GM18526 (cell line): Measurements from ENCODE around the gene ODAD2.

Source experiments
- POLR2A ChIP-seq: IDR thresholded peaks from 3 replicates; pipeline ENCODE4 v1.6.1; 2011; ENCODE audit not compliant: insufficient read length; ENCODE audit errors: extremely low read depth

The ODAD2 gene

DNA sequence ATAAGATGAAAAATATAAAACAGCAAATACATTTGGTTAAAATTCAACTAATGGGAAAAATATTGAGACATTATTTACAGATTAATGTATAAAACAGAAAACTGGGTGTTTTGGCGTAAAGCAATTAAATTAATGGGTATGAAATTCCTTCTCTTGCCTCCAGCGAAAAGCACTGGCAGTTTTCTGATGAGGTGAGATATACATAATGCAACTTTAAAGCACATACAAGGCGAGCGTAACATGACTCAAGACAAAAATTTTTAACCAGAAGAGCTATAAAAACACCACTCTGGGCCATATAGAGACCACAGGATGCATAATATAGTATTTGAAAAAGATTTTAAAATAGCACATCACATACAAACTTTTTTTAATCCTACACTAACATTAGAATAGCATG is 120.6 kb downstream of the ODAD2 start:
- no peak for TF ChIP-seq POLR2A

DNA sequence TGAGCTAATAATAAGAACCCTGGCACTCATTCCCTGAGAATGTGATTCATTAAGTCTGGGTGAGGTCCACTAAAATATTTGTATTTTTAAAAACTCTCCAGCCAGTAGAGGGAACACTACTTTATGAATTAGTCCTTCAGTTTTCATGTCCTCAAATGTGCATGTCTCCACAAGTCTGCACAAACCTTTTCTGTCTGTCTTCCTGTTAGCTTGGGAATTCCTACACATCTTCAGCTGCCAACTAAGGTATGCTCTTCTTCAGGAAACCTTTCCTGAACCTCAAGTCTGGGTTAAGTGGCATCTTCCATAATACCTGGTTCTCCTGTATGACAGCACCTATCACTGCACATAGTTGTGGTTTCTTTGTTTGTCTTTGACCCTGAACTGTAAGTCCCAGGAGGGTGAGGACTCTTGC is 133.7 kb downstream of the ODAD2 start:
- no peak for TF ChIP-seq POLR2A

DNA sequence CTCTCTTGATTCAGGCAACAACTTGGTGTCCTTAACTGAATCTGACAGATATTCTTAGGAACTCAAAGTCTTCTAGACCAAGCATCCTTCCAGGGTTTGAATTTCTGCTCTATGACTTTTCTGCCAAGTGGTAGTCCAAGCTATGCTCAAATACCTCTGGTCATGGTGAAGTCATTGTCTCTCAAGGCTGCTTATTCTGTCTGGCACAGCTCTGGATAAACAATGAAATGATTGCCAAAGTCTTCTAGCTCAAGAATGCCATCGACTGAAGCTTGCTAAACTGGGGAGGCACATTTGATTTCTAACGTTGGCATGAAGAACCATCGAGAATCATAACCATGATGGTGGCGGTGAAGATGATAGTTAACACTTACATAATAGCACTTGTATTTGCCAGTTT is 137.1 kb downstream of the ODAD2 start:
- TF ChIP-seq POLR2A: no peak

DNA sequence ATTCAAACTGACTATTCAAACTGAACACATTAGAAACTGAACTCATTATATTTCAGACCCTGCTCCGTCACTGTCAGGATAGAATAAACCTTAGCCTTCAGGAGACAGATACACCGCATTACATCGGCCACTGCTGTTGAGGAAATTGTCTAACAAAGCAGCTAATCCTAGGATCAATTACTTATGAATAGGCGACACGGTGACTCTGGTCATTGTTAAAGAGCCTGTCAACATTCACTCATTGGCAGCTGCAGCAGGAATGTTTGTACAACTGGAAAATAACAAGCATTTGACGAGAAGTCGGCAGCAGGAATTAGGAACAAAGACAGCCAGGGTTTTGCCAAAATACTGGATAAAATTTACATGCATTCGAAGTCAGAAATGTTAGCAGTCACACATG is 141.3 kb downstream of the ODAD2 start:
- TF ChIP-seq POLR2A: no peak

DNA sequence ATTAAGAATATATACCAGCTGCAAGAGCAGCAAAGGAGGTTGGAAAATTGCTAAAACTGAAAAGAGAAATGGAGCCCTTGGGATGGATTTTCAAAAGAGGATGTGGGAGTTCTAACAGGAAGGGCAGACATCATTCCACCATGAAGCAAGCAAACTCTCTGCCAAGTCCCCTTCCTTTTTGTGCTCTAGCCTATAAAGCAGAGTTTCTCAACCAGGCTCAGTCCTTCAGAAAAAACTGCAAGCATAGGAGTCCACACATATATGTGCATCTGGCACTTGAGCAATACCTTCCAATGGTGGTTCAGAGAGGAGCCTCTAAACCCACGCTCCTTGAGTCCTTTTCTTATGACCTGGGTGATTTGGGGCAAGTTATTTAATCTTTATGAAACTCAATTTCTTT is 154.7 kb downstream of the ODAD2 start:
- TF ChIP-seq POLR2A: no peak

DNA sequence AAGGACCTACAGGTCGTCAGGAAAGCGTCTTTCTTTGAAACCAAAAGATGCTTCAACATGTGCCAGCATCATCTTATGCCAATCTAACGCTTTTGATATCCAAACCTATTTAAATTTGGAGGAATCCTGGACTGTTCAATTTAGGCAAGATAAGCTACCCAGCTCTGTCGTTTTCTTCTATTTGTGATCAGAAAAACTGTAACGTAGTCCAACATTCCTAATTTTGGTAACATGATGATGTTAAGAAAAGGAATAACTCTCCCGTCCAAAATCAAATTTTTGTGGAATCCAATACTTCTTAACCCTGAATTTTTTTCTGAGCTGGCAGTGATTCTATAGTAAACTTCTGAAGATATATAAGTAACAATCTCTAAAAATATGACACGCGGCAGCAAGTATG is 160.0 kb downstream of the ODAD2 start:
- no peak for TF ChIP-seq POLR2A

DNA sequence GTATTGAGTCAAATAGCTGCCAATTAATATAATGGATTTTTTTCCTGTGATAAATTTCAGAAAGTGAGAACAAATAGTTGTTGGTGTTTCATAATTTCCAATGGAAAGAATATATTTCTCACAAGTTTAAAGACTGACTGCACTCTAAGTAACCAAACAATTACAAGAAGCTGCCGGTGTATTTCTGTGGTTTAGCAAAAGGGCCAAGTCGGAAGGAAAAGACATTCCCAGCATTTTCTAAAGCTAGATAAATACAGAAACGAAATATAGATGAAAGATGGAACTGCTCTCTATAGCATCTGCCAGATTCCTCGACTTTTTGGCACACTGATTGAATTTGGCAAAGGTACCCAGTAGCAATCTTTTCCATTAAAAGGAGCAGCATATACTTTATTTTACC is 160.5 kb downstream of the ODAD2 start:
- no peak for TF ChIP-seq POLR2A

DNA sequence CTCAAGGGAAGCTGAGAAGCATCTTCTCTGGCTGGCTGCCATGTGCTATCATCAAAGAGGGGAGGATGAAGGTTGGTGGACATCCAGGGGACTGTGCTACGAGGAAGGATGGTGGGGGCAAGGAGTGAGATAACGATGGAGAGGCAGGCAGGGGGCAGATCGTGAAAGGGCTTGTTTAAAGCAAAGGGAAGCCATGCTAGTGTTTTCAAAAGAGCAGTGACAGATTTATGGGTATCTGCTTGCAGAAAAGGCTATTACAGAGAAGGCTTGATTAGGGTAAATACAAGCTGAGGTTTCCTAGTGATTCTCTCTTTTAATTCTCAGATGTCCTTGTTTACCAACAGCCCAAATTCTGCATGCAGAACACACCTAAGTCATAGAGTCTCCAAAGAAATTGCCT is 164.4 kb downstream of the ODAD2 start:
- no peak for TF ChIP-seq POLR2A

DNA sequence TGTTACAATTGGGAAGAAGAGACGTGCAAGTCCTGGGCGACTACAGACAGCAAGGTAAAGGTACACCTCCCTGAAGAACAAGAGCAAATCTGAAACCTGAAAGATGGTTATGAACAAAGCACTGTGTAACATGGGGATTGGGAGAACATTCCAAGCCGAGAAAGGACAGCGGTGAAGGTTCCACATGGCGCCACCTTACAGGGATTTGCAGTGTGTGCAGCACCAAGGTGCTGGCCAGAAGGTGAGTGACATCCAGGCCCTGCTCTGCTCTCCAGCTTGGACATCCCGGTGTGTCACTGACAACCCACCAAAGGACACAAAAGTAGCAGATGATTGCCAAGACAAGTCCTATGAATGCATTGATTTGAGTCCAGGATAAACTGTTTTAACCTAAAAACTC is 165.1 kb downstream of the ODAD2 start:
- TF ChIP-seq POLR2A: no peak

DNA sequence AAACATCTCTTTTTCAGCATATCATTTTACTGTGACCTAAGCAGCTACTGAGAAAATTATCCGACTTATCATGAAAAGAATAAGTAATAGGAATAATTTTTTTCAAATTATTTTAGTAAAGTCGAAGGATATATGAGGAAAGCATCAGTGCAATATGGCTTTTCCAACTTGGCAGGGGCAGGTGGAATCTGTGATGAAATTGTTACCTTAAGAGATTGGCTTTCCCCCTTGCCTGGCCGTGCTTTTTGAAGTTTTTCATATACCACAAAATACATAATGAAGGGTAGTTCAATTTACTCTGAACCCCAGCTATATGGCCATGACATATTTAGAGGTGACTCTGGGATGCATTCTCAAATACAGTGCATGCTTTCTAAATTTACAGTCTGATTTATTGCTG is 166.1 kb downstream of the ODAD2 start:
- TF ChIP-seq POLR2A: no peak

DNA sequence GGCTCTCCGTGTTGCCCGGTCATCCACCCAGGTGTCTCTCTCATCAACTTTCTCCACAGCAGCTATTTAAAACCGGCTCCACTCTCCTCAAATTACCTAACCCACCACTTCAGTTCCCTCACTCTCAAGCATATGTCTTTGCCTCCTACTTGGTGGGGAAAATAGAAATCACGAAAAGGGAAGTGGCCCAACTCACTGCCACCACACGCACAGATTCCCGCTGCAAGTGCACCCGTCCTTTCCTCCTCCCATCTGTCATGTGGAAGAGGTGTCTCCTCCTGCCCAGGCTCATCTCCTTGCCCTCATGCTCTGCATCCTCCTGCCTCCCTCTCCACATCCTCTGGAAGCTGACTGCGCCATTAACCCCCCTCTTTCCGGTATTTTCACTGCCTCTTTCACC is 172.5 kb downstream of the ODAD2 start:
- no peak for TF ChIP-seq POLR2A

DNA sequence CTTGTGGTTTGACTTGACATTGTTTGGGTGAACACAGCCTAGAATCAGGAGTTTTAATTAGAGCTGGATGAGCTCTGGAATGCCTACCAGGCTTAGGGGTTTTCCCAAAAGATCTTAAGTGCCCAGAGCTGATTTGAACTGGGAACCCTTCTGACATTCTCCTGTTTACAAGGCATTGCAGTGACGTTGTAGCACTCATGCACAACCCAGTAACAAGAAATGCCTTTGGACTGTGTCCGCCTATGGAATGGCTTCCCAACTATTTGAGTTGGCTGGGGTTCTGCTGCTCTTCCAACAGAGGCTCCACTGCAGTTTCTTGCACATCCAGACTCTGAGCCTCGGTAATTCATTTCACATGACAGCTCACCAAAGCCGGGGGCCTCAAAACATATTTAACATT is 176.6 kb downstream of the ODAD2 start:
- no peak for TF ChIP-seq POLR2A

DNA sequence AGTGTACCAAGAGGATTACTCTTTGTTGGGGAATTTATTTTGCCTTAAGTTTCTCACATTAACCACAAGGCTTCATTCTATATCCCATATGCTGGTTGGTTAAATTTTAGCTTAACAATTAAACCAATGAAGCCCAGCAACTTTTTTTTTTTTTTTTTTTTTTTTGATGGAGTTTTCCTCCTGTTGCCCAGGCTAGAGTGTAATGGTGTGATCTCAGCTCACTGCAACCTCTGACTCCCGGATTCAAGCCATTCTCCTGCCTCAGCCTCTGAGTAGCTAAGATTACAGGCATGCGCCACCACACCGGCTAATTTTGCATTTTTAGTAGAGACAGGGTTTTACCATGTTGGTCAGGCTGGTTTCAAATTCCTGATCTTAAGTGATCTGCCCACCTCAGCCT is 178.2 kb downstream of the ODAD2 start:
- no peak for TF ChIP-seq POLR2A

DNA sequence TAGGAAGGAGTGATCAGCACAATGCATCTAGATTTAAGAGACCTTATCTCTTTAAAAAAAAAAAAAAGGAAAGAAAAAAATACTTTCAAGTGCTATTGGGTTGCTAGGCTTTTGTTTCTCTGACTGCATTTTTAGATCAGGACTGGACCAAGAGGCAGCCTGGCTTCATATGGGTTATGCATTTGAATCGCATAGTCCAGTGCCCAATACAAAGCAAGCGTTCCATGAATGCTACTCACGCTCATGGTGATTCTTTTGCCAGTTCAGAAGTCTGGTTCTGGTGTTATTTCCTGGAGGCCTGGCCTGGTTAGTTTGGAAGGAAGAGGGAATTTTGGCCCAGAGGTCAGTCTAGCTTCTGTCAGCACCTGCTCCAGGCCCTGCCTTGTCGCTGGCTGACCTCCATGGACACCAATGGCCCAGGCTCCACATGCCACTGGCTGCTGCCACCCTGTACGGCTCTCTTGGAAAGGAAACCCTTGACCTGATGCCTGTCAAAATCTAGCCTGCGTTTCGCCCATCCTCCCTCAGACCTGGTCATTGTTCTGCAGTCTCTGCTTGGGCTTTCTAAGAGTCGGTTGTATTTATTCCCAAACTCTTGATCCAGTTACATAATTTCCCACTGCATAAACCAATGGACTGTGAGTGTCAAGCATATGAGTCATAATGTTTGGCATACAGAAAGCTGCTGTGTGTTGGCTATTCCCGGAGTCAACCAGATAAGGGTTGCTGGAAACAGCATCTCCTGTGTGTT is 178.9 kb downstream of the ODAD2 start:
- no peak for TF ChIP-seq POLR2A

DNA sequence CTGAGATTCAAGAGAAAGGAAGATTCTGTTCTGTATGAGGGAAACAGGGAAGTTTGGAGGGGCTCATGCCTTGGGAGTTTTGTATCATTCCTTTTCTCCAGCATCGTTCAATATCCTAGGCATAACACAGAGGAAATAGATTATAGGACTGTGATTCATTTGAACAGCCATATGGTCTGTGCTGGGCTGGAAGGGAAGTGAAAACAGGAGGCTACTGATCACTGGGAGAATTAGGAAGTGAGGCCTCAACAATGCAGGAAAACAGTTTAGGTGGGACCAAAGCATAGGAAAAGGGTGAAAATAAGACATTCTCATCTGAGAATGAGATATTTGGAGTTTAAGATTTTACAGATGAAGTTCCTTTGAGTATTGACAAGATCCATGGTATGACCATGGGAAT is 182.6 kb downstream of the ODAD2 start:
- no peak for TF ChIP-seq POLR2A

DNA sequence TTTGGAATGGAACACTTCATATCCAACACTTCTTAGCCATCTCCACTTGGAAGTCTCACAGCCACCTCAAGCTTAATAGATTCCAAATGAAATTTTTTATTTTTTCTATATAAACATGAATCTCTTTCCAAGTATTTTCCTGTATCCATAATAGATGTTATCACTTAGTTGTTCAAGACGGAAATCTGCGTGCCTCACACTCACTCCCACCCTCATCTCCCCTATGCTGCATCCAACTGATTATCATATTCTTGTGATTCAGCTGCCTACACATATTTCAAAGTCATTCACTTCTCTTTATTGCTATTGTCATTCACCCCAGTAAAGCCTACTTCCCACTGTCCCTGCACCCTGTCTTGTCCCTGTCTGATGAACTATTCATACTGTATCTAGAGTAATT is 183.0 kb downstream of the ODAD2 start:
- no peak for TF ChIP-seq POLR2A

DNA sequence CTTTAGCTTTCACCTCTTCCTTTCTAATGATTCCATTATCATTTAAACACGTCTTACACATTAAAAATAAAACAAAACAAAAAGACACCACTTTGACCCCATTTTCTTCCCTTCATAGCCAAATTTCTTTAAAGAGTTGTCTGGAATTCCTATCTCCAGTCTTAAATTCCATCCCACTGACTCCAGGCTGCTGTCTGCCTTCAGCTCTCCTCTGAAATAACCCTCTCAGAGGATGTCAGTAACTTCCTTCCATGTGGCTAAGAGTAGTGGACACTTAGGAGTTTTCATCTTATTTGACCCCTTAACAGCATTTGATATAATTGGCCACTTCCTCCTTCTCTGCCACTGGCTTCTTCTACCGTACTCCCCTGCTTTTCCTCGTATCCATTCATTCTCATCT is 183.6 kb downstream of the ODAD2 start:
- no peak for TF ChIP-seq POLR2A
